ENCODE measurements around the gene TRABD2B.

- no peak for TF ChIP-seq CTCF (IDR thresholded peaks at IDR 0.05)
- TF ChIP-seq POLR2A (IDR thresholded peaks at IDR 0.05) = no peak
These were observed 31.4 kb downstream of the TRABD2B start for GRCh38 chr1:47965816-47966215.
